Myocyte (in vitro differentiated cells): Measurements from ENCODE around the gene ST3GAL6. TPM values are rescaled to one million over a fixed set of nuclear protein-coding genes. Genes with fewer than 3 reads are reported as not detected.

ENCODE experiments used
- DNase-seq: peaks from one replicate; pipeline ENCODE4 v3.0.0-alpha.2; 2012; ENCODE audit warnings: low read depth
- total RNA-seq: library from RNA; depleted of rRNA; stranded (reverse); fragments of >200 nt; gene quantifications from 2 replicates; pipeline ENCODE4 v1.2.3, GENCODE V29; 2014

Gene ST3GAL6
- total RNA-seq, 1 donor from 2014 or later = 6.3 TPM

GRCh38 chr3:98739266-98739665 lies 23.9 kb upstream of the ST3GAL6 start:
- DNase-seq = no peak

DNA sequence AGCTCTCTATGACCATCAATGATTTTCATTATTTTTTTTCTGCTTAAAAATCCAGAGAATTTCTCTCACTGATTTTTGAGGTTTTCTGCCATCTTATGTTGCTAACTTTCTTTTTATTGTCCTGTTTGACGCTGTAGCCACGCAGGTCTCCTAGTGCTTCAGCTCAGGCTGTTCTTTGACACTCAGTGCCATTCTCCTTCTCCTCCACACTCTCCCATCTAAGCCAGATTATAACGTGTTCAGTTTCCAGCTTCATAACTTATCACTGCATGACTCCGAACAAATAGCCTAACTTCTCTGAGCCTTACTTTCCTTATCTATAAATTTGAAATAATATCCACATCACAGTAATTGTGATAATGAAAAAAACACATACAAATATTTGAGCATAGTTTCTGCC lies 22.8 kb upstream of the ST3GAL6 start:
- DNase-seq = no peak

GRCh38 chr3:98741121-98741716 lies 21.9 kb upstream of the ST3GAL6 start:
- DNase-seq = no peak

DNA sequence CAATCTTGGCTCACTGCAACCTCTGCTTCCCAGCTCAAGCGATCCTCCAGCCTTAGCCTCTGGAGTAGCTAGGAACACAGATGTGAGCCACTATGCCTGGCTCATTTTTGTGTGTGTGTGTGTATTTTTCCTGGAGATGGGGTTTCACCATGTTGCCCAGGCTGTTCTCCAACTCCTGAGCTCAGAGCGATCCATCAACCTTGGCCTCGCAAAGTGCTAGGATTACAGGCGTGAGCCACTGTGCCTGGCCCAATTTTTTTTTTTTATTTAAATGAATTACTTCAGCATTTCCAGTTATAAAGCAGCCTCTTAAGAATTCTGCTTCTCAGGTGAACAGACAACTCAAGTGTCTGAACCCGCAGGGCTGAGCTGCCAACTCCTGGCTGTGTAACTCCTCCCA lies 20.1 kb upstream of the ST3GAL6 start:
- no peak for DNase-seq

GRCh38 chr3:98744283-98744682 lies 18.9 kb upstream of the ST3GAL6 start:
- no peak for DNase-seq

DNA sequence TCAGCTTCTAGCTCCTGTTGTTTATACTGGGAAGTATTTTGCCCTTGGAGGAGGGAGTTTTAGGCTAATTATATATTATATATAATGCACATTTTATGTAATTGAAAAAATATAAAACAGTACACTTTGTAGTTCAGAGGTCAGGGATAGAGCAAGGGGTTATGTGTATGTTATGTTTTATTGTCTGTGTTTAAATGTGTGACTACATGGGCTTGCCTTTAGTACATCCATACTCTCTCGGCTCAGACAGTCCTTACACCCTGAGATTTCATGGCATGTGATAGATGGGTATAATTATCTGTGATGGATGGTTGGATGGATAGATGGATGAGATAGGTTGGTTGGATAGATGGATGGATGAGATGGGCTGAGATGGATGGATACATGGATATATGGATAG lies 17.4 kb upstream of the ST3GAL6 start:
- DNase-seq = no peak

DNA sequence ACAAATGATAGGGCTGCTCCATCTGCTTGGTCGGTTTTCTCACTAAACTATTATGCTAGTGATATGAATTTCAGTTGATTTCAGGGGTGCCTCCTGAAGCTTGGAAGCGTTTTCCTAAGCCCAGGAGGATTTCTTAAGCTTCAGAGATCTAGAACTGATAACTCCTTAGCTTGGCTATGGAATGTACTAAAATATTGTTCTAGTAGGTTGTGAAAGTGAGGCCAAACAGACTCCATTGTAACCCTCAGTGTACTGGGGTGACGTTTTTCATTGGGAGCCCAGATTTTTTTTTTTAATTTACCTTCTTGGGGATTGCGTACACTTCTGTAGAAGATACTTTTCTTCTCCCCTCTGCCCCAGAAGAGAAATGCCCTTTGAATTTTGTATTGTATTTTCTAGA lies 17.0 kb upstream of the ST3GAL6 start:
- no peak for DNase-seq

- no peak for DNase-seq
Measured at GRCh38 chr3:98746882-98747281, 16.3 kb upstream of the ST3GAL6 start.

DNA sequence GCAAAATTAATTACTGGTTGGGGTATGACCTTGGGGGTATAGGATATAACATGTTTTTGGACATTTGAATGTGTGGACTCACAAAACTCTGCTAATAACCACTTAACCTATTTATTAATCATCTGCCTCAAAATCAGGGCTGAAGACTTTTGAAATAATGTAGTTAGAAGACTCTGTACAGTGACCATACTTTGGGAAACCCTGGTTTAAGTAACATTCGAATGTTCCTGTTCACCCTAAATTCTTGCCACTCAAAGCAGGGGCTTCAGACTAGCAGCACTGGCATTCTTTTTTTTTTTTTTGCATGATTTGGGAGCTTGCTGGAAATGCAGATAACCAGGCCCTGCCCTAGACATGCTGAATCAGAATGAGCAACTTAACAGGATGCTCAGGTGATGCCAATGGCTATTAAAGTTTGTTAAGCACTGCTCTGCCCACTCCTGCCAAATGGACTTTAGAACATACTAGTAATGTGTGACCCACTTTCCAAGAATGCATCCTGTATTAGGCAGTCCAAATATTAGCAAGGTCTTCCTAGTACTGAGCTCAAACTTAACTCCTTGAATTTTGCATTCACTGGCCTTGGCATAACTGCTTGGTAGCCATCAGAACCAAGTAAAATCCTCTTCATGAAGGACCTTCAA lies 12.7 kb upstream of the ST3GAL6 start:
- DNase-seq = no peak

- no peak for DNase-seq
Measured at GRCh38 chr3:98754483-98754882, 8.7 kb upstream of the ST3GAL6 start.

DNA sequence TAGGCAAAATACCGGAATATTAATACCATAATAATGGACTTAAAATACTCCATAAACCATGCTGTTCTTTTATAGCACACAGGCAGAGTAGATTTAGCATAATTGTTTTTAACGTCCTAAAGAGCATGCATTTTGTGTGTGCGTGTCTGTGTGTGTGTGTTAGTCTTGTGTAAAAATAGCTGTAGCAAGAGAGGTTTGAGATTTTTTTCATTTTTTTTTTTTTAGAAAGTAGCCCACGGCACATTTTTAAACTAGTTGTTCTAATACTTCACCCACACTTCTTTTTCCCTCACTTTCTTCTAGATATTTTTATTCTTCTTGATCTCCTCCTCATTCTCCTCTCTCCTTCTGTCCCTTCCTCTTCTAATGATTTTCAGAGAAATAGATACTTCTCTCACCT lies 7.5 kb upstream of the ST3GAL6 start:
- no peak for DNase-seq

DNA sequence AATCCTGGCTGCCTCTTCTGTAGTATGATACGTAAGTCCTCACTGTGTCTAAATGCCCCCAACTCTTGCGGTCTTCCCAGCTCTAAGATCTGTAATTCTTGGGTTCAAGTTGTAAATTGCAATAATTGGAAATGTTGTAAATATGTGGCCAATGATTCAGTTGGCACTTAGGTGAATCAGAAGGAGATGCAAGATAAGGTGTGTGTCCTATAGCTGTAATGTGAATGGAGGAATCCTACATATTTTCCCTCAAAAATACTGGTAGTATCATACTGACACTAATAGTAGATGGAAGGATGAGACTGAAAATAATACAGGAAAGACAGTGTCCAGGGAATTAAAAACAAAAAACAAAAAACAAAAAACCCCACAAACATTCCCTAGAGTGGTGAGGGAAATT lies 3.5 kb upstream of the ST3GAL6 start:
- DNase-seq = no peak

DNA sequence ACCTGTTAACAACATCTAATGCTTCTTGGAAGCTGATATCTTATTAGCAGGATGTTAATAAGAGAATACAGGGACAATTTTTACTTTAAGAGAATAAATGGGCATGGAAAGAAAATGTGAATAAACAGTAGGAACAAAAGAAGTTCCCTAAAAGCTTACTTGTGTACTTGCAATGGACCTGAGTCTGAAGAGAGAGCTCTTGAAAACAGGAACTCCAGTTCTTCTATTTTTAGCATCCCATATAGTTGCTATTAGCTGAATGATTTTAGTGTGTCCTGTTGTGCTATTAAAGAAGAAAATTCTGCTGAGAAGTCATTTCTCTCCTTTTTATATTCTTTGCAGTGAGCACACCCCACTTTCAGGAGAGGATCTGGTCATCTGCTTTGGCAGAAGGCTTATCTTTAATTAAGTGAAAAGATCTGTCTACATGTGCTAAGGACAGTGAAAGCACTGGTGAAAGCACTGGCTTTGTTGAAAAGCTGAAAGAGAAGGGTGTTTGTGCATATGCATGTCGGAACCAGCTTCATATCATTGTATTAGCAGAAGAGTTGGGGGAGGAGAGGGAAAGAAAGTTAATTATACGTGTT lies 1.4 kb upstream of the ST3GAL6 start:
- no peak for DNase-seq

DNA sequence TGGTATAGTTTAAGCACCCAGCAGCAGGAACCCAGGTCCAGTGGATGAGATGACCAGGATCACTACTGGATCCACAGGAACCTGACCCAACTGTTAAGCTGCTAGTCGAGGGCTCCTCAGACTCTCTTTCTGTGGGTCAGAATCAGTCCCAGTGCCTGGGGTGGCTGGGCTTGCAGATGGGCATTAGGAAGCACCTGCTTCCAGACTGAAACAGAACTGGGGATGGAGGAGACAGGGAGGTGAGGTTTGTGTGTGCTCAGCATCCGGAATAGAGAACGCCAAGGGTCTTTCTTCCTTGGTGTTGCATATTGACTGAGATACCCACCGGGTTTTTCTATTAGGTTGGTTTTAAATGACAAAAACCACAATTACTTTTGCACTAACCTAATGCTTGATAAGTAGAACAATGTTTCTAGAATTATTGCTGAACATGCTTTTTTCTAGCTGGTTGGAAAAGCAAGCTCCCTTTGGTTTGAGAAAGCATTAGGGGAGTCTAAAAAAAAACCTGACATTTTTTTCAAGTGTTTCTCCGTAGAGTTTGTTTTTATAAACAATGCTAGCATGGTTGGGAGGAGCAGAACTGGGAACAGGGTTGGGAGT lies 779 bp downstream of the ST3GAL6 start:
- DNase-seq = no peak

DNA sequence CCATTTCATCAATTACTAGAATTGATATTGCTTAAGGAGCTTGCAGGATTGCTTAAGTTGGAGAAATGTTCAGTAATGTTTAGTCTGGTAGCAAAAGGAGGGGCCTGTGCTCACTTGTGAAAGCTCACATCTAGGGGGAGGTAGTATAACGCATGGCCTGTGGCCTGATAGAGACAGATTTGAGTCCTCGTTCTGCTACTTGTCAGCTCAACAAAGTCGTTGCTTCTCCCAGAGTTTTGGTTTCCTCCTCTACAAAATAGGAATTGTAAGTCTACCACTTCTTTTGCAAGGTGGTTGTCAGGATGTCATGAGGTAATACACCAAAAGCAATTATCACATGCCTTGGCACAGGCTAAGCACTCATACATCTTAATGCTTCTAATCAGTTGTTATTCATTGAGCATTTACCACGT lies 1.3 kb downstream of the ST3GAL6 start:
- no peak for DNase-seq

- no peak for DNase-seq
Measured at GRCh38 chr3:98765721-98766120, 2.6 kb downstream of the ST3GAL6 start.

DNA sequence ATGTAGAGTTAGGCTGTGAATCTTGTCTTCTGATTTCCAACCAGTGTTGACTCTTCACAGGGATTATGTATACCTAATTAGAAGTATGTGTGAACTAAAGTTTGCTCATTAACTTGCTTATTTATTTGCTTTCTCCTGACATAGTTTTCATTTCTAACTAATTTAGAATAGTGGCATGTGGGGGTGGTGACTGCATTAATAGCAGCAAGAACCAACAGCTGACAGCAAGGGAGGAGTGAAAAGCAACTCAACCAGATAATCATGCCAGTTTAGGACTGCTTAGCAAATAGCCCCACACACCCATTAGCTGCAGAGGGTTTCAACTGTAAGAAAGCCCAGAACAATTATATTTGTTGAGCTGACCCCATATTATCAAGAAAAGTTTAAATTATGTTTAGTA lies 3.8 kb downstream of the ST3GAL6 start:
- peak; percentile 34 for DNase-seq

- no peak for DNase-seq
Measured at GRCh38 chr3:98768961-98769360, 5.8 kb downstream of the ST3GAL6 start.

DNA sequence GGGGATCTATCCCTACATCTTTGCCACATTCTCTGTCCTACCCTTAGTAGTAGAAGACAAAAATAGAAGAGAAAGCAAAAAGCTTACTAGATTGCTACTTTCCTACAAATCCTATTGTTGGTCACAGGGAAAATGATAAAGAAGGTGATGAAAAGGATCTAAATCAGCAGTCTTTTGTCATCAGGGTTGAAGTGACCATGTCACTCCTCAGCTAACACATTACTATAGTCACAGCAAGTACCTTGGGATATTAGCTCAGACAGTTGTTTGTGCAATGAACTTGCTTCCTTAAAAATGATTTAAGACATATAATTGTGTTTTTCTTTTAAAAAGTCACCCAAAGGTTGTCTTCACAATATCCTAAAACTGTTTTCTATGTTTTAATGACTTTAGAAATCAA lies 6.3 kb downstream of the ST3GAL6 start:
- DNase-seq = no peak

DNA sequence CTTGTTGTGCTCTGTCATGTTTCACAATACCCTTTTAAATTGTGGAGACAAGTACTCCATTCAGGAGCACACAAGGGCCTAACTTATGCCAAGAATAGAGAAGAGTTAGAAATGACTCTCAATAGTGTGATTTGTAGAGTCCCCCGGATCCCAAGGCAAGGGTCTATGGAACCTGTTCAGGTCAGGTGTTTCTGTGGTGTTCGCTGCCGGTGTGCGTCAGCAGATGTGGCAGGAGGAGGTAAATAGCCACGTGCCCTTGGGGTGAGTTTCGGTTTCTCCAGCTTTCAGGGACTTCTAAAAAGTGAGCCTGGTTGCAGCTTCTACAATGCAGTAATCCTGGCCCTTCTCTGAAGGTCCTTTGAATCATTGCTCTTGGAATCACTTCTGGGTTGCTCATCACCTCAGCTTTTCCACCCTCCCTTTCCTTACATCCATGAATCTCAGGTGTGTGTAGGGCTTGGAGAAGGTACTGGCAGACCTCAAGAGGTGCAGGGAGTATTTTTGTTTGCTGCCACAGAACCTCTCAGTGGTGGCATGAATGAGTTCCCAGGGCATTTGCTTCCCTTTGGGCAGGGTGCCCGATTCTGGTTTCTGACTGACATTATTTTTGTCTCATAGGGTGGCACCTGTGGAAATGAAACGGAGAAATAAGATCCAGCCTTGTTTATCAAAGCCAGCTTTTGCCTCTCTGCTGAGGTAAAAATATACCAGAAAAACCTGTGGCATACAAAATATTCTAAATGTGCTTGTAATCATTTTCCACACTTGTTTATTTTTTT lies 7.3 kb downstream of the ST3GAL6 start:
- DNase-seq = peak; percentile 70

DNA sequence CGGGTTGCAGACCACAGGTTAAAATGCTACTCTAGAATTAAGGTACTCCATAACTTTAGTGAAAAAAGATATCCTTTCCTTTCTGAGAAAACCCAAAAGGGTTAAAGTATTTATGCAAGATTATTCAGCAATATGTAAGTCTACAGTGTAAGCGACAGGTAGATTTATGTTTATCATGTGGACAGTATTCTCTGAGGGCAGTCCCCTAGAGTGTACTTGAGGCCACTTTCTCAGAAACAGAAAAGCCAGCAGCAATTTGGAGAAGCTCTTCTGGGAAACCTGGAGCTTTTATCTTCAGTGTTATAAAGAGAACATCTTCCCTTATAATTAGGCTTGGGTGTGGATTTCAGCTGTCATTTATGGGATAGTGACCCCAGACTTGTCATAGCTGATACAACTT lies 8.9 kb downstream of the ST3GAL6 start:
- no peak for DNase-seq
